GM21360 (cell line): Measurements from ENCODE around the gene SLC4A9.
"Not testable (repeated sequence)": the region's sequence is repeated elsewhere in the genome, so short reads cannot be mapped to it uniquely, and the experiment has no call there.

Experiments
- ATAC-seq: cut with Tn5 transposase; IDR thresholded peaks from one replicate; pipeline ENCODE4 v1.9.1; 2021; ENCODE audit warnings: mild to moderate bottlenecking, moderate library complexity; ENCODE audit not compliant: unreplicated experiment

Gene SLC4A9

DNA sequence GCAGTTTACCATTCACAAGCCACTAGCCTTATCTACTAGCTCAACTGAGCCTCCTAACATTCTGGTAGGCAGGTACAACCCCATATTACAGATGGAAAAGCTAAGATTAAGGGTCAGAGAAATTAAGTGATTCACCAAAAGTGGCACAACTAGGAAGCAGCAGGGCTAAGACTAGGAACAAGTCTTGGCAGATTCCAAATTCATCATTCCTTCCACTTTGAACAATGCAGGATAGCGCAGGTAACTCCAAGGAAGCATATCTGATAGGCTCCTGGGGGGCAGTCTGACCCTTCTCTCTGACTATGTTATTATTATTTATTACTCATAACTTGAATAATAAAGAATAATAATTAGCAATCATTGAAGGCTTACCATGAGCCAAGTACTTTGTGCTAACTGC lies 22.1 kb upstream of the SLC4A9 start:
- no peak for ATAC-seq

DNA sequence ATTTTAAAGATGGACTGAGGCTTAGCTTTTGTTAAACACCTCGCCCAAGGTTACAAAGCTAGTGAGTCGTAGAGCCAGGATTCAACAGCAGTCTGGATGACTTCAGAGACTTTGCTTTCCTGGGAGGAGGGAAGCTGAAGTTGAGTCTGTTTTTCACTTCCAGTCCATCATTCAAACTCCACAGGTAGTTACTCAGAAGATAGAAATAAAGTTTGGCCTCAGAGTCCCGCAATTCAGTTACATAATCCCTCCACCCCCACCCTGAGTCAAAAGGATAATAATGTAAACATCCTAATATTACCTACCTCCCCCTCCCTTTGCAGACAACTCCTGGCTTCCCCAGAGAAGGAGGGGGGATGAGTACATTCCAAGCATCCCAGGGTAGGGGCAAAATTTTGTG lies 21.7 kb upstream of the SLC4A9 start:
- ATAC-seq = no peak

DNA sequence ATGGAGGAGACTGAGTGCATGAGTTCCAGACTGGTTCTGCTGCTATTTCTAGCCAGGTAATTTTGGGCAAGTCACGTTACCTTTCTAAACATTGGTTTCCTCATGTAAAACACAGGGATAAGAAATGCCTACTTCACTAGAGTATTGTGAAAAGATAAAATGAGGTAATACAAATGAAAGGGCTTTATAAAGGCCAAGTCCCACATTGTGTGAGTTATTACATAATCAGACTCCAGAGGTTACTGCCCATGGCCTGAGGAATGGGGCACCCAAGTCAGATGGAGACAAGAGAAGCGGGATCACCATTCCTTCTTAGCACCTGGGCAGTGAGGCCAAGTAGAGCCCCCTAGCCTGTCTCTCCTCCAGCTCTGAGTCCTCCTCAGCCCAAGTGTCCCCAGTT lies 21.1 kb upstream of the SLC4A9 start:
- no peak for ATAC-seq

DNA sequence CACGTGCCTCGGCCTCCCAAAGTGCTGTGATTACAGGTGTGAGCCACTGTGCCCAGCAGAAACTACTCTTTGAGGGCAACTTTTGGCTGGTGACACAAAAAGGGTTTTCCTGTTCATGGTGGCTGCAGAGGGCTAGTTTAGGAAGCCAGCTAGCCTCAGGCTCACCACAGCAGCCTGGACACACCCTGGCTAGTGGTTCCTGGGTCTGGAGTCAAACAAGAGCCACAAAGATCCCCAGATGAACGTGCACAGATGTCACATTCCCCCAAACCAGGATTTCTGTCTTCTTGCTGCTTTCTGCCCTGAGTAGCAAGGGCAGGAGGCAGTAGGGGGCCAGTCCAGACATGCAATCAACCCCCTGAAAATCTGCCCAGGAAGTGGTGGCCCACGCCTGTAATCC lies 20.4 kb upstream of the SLC4A9 start:
- ATAC-seq = no peak

DNA sequence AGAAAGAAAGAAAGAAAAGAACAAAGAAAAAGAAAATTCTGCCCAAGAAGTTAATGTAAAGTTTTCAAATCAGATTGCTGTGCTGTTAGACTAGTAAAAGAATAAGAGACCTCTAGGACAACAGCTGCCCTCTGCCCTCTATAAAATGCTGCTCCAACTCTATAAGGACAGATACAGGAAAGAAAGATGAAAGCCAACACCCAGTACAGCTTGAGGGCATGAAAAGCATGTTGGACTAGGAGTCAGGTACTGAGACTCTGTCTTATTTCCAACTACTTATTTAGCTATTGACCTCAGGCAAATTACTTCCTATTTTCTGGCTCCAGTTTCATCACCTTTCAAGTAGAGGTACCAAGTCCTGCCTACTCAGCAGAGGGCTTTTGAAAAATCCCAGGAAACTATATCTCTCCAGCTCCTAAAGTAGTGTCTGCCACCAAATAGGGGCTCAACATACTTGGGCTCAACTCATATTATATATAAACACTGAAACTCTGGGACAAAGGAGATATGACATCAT lies 19.3 kb upstream of the SLC4A9 start:
- no peak for ATAC-seq

DNA sequence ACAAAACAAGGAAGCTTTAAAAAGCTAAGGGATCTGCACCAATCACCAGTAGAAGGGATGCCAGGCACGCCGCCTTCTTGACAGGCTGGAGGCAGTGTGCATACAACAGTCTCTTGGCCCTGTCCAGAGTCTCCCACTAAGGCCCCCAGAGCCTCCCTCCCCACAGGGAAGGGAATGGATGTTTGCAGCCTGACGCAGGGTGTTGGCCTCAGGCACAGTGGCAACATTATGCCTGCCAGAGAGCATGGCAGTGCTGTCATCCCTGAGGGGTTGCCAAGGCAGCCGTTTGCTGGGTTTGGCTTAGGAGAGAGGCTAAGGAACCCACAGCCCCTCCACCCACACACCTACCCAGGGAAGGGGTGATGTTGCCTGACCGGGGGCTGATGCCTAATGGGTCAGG lies 18.4 kb upstream of the SLC4A9 start:
- no peak for ATAC-seq

DNA sequence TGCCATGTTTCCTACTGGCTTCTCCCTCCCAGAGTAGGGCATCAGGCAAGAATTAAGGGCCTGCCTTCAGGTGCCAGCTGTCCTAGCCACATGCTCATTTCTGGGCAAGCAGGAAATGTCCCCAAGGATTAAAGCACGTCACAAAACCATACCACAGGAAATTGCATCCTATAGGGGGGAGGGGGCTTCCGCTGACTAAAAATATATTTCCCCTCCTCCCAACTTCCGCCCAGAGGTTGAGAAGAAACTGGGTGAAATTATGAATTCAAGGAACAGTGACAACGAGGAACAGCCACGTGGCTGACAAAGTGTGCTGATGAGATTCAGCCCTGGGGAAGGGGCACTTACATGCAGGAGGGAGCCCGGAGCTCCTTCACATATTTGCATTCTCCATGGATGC lies 17.7 kb upstream of the SLC4A9 start:
- no peak for ATAC-seq

DNA sequence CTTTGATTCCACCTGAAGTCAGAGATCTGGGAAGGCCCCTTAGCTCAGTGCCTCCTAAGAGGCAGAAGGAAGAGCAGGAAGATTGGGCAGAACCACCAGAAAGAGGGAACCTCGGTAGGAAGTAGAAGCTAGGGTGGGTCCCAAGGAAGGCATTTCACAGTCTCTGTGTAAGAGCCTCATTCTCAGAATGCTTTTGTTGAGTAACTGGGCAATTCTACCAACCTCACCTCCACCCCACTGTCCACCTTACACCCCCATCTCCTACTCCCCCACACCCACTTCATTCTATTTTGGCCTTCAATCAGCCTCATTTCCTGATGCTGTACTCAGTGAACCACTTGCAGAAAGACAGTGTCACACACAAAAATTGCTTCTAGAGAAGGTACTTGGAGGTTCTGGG lies 17.1 kb upstream of the SLC4A9 start:
- no peak for ATAC-seq

DNA sequence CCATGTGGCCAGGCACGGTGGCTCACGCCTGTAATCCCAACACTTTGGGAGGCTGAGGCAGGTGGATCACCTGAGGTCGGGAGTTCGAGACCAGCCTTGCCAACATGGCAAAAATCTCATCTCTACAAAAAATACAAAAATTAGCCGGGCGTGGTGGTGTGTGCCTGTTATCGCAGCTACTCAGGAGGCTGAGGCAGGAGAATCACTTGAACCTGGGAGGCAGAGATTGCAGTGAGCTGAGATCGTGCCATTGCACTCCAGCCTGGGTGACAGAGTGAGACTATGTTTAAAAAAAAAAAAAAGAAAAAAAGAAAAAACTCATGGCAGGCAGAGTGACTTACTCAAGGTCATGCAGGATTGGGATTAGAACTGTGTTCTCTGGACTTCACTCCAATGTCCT lies 16.1 kb upstream of the SLC4A9 start:
- not testable (repeated sequence) for ATAC-seq

DNA sequence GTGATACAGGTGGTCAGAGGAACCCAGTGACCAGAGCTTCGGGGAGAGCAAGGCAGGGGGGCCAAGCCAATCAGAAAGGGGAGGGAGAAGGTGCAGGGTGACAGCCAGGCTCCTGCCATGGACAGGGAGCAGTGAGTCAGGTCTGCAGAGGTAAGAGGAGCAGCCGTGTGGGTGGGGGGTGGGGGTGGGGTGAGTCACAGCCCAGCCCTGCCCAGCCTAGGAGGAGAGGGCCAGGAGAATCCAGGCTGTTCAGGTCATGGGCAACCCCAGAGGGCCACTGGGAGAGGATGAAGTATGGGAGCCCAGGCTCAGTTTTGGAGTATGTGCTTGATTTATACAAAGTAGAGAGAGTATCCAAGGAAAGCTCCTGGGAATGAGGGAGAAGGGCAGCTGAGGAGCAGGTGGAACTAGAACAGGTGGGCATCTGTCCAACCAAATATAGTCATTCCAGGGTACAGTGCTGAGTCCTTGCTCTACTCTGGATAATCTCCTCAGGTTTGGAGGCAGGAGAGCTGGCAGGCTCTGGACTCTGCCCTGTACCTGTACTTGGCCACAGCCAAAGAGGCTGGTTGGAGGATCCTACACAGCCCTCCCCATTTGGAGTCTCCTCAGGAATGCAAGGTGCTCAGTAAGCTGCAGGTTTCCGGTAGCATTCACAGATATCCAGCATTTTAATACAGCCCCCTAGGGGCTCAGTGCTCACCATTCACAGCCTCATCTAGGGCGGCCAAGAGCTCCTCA lies 15.1 kb upstream of the SLC4A9 start:
- no peak for ATAC-seq

DNA sequence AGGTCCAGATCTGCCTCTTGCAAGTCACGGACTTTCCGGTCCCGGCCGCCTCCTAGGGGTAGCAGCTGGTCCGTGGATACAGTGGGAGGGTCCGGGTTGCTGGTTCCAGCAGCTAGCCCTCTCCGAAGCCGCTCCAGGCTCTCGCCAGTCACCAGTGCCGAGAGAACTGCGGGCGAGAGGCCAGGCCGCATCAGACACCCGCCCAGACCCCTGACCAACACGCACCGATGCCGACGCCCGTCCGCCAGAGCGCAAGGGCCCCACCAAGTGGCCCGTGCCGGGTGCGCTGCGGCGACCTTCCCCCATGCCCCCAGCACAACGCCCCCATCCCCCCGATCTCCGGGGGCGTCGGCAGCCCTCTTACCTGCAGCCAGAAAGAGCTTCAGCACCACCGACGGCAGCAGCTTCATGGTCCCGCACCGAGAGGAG lies 14.1 kb upstream of the SLC4A9 start:
- ATAC-seq = peak; percentile 15

DNA sequence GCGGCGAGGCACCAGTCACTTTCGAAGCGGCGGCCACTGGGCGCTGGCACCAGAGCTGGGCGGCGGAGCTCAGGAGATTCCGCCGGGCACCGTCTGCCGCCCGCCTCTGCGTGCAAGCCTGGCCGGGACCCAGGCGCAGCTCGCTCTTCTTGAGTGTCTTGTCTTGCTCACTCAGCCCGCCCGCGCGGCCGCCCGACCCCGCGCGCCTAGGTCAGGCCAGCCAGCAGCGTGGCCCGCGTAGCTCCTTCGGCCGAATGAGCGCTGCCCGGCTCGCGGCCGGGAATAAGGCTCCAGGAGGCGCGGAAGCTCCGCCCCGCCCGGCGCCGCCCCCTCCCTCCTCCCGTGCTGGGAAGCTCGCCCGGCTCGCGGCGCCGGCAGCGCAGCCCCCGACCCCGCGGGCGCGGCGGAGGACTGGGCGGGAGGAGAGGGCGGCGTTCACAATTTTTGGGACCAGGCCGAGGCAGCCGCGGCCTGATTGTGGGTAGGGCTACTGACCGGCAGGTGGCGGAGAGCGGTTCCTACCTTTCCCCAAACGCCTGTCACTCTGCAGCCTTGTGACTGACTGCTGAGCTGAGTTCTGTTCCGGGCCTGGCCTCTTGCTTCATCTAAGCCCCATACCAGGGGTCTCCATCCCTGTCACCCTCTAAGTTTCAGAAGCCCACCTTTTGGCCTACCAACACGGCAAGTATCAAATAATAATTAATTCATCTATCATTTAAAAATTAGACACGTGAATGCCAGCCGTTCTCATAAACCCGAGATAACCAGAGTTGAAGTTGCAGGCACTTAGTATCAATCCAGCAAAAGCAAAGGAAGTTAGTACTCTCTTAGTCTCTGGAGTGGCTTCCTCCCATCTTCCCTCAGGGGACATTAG lies 13.4 kb upstream of the SLC4A9 start, which contains the start of gene HBEGF:
Gene HBEGF, minus strand, starts transcription at position 256 of the 874 bp plus-strand sequence. CDS start 275 bp downstream, outside the sequence.
- ATAC-seq = peak; percentile 70

DNA sequence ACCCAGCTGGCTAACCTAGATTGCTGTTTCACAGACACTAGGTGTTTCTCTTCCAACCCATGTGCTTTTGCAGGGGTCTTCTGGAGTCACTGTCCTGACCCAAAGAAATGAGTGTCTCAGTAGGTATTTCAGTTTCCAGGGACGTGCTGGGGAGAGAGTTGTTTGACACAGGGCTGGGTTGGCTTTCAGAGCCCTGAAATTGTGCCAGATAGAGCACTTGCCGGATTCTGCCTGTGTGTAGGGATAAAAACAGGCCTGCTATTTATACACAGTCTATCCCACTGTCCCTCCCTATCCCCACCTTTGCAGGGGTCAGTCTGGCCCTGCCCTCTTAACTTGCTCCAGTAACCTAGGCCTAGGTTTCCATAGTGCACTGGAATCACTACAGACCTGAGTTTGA lies 12.6 kb upstream of the SLC4A9 start:
- ATAC-seq = no peak

DNA sequence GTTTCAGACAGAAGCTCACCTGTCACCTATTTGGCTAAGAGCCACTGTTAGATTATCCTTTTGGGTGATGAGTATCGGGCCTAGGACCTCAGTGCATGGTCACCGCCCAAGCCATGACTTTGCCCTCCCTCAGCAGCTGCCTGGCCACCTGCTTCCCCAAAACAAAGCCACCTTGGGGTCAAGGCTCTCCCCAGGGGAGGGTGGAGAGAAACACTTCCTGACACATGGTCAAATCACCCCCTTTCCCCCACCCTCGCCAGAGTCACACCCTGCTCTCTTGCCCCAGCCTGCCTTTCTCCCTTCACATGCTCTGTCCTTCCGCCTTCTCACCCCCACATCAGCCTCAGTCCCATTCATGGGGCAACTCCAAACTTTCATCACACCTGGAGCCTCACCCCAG lies 11.9 kb upstream of the SLC4A9 start:
- ATAC-seq = no peak

DNA sequence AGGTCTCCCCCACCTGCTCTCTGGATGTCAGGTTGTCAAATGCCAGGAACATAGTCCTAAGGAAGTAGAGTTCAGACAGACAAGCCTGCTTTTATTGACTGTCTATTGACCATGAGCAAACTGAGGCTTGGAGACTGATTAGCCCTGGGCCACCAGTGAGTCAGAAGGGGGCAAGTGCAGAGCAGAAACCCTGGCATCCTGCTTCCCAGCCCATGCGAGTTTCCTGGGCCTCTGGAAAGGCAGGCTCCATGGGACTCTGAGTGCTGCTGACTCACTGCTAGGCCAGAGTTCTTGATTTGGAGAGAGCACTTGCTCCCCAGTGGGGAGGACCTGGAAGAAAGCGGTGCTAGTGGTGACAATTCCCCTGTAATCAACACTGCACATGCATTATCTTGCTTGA lies 10.8 kb upstream of the SLC4A9 start:
- no peak for ATAC-seq

DNA sequence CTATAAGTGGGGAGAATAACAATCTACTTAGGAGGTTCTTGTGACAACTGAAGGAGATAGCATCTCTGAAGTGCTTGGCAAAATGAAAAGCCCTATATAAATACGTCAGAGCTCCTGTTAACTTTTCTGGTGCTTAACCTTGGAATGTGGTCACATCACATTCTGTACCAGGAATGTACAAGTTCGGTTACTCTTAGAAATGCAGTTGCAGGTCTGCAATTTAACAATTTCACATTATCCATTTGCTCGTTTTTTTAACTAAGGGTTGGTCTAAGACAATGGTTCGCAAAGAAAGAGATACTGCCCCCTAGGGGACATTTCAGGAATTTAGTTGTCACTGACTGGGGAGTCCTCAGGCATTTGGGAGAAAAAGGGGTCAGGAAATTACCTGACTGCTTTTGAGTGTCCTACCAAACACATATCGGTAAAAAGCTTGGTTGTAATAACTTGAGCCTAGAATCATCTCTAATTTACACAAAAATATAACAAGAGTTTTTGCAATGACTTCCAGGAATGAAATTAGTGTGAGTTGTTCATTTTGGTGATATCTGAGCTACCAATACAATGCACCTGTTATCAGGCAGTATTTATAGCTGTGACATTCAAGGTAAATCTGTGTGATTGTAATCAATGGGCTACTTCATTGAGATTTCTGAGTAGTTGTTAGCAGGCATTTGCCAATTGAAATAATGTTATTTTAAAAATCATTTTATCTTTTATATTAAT lies 8.2 kb upstream of the SLC4A9 start:
- peak; percentile 56 for ATAC-seq

DNA sequence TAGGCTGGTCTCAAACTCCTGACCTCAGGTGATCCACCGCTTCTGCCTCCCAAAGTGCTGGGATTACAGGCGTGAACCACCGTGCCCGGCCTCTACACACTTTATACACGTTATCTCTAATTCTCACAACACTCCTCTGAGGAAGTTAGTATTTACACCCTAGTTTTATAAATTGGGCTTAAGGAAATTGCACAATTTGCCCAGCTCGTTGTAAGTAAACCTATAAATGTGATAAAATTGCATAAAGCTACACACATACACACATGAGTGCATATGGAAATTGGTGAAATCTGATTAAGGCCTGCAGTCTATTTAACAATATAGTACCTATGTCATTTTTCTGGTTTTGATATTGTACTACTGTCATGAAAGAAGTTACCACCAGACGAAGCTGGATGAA lies 4.4 kb upstream of the SLC4A9 start:
- ATAC-seq = no peak

DNA sequence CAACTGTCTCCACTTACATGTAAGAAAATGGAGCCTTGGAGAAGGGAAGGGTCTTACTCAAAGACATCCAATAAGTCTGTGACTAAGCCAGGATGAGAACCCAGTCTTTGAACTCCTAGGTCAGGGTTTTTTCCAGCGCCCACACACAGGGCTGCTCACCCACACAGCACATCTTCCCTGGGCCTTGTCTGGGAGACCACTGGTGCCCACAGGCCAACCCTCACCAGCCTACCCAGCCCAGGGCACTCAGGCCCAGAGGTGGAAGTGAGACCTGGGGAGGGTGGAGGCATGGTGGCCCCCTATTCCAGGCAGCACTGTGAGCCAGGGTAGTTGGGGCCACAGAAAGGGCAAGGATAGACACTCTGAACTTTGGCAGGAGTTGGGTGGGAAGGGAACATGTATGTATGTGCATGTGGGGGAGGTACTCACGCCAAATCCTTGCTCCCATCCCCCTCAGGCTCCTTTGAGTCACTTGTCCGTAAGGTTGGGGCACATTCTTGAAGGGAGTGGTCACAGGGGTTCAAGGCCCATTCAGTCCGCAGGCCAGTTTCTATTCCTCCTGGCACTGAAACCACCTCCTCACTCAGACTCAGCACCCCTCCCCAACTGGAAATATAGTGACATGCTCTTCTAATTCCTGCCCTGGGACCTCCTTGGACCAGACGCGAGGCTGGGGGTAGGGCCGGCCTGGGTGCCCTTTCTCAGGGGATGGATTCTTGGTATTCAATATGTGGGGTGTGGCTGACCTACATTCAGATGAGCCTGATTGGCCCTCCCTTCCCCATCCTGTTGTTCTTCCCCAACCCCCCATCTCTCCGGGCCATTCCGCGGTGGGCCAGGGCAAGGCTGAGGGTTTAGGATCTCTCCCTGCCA lies 2.9 kb upstream of the SLC4A9 start:
- no peak for ATAC-seq

DNA sequence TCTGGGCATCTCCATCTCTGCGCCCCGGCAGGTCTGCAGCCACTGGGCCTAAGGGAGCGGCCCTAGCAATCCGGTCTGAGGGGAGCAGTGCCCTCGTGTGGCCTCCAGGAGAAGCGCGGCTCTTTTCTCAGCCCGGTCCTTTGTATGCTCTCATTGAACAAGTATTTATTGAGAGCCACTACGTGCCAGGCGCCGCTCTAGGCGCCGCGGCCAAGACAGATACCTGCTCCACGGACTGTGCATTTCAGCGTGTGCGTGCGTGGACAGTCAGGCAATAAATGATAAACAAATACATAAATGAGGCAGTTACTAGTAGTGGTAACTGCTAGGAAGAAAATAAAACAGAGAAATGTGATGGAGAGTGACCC lies 2.3 kb upstream of the SLC4A9 start:
- ATAC-seq = peak; percentile 95

DNA sequence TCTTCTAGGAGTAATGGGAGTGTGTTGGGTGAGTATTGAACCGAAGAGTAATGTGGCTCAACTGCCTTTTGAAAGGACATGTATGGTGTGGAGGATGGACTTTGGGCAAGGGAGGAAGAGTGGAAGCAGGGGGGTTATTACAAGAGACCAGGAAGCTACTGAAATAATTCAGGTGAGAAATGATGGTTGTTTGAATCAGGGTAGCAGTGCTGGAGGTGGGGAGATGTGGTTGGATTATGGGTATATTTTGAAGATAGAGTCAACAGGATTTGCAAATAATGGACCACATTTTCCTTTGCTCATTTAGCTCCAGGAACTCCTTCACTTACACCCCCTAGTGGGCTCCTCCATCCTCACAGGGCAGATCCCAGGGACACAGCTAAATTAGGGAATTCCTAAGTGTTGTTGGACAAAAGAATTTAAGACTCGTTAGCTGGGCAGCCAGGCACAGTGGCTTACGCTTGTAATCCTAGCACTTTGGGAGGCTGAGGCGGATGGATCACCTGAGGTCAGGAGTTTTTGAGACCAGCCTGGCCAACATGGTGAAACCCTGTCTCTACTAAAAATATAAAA lies 1.2 kb upstream of the SLC4A9 start:
- ATAC-seq = no peak
